Fibroblast of upper back skin (primary cell): Measurements from ENCODE around the gene CD274.

Experiments used
- DNase-seq: peaks from one replicate; pipeline ENCODE4 v3.0.0-alpha.2; 2013

Gene CD274

DNA sequence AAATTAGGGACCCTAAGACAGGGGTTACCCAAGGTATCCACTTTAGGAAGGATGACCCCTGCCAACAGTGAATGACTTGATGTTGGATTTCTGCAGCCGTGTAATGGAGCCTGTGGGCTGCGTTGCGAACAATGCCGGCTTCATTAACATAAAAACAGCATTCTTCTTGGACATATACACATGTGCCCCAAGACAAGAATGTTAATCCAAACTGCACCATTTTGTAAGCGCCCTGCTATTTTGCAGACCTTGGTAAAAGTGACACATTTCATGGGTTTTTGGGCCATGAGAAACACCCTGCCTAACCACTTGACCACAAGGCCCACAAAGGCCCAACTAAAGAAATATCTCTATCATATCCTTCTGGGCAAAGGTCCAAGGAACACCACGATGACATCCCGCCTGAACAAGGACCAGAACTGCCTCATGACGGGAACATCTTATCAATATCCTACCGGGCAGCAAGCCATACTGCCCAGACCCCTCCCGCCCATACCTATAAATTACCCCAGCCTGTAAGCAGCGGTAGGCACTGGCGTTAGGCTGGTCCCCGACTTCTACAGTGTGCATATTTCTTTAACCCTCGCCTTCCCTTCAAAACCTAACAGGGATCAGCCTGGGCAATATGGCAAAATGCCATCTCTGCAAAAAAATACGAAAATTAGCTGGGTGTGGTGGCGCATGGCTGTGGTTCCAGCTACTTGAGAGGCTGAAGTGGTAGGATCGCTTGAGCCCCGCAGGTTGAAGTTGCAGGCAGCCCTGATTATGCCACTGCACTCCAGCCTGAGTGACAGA lies 50.3 kb downstream of the CD274 start:
- DNase-seq = peak; percentile 58

DNA sequence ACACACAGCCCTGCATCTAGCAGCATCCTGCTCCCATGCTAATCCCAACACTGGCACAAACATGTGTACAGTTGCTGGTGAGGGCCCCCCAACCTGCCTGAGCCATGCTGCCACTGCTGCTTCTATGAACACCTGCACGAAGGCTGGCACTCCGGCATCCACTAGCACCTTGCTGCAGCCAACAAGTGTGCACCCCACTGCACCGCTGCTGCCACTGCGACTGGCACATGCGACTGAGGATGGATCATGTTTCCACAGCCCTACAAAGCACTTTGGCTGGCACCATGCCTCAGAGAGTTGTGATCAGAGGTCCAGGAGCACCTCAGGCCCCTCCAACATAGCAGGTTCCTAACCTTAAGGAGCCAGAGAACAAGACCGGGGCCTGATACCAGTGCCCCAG lies 52.2 kb downstream of the CD274 start:
- no peak for DNase-seq

DNA sequence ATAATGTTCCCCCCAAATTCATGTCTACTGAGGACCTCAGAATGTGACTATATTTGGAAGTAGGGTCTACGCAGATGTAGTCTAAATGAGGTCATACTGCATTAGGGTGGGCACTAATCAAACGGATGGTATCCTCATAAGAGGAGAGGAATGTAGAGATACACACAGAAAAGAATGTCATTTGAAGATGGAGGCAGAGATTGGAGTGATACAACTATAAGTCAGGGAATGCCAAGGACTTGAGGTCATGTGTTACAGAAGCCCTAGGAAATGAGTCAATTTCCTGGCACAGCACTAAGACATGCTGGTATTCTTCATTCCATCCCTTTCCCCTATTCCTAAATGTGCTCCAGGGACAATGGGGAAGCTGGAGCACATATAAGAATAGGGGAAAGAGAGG lies 59.2 kb downstream of the CD274 start:
- DNase-seq = peak; percentile 98

DNA sequence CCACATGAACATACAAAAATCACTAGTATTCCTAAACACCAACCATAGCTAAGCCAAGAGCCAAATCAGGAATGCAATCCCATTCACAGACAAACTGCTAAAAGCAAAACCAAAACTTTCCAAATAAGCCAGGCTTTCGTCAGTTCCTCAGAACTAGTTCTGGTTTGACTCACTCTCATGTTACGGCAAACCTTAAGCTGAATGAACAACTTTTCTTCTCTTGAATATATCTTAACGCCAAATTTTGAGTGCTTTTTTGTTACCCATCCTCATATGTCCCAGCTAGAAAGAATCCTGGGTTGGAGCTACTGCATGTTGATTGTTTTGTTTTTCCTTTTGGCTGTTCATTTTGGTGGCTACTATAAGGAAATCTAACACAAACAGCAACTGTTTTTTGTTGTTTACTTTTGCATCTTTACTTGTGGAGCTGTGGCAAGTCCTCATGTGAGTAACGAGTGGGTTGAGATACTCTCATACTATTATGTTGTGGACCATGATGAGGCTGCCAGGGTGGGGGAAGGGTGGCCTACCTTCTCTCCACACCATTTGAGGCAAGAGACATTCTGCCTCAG lies 60.1 kb downstream of the CD274 start, which contains the start of gene PDCD1LG2:
Gene PDCD1LG2 (plus strand): TSS at position 172 of the 572 bp plus-strand sequence. CDS start 12,016 bp downstream, outside the sequence.
- DNase-seq = peak; percentile 86

DNA sequence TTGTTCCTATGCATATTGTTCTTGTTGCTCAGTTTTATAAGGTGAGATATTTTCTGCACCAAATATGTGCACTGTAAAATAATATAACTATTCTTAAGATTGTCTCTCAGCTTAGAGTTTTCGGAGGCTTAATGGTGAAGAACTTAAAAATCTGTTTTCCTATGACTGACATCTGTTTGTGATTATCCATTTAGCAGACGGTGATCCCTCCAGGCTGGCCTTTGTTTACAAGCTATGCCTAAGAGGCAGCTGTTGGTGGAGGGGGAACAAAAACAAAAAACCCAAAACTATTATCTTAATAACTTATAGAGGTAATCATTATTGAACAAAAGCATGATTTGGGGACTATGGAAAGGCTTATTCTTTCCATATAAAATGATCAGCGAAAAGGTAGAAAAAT lies 60.6 kb downstream of the CD274 start:
- DNase-seq = peak; percentile 38

DNA sequence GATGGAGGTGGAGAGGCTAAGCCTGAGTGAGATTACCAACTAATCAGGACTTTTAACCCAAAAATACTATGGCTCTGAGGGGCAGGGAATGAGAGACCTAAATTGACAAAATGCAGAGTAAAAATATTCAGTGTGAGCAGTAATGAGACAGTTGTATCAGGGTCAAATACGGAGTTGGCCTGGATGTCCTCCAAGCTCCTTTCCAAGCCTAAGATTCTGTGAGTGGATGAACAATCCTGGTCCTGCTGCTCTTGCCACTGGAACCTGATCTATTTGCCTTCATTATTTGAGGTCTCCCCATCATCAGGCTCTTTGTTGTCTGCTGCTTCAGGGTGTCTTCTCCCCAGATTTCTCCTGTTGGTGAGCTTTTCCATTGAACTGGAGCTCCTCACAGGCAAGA lies 61.1 kb downstream of the CD274 start:
- DNase-seq = no peak

DNA sequence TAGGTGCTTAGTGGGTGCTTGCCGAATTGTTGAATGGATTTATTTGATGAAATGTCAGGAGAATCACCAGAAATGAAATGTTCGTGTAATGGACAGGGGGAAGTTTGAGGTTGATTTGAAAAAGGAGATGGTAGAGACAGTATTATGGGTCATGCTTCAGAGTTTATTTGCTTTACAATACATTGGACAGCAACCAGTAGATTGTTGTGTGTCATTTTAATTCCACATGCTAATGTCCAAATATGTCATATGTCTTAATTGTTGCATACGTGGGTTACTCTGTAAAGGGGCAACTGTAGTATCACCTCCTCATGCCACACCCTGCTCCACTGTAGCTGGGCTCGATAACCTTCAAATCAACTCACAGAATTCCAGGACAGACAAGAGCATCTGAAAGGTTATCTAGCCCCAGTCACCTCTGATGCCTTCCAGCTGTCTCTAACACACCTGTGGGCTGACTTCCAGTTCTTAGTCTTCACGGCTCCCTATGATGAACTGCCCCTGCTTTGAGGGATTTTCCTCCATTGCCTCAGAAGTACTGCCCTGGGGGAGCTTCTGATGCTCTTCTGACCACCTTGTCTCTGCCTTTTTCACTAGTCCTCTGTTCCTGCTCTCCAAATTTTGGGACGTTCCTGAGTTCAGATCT lies 61.7 kb downstream of the CD274 start:
- no peak for DNase-seq

DNA sequence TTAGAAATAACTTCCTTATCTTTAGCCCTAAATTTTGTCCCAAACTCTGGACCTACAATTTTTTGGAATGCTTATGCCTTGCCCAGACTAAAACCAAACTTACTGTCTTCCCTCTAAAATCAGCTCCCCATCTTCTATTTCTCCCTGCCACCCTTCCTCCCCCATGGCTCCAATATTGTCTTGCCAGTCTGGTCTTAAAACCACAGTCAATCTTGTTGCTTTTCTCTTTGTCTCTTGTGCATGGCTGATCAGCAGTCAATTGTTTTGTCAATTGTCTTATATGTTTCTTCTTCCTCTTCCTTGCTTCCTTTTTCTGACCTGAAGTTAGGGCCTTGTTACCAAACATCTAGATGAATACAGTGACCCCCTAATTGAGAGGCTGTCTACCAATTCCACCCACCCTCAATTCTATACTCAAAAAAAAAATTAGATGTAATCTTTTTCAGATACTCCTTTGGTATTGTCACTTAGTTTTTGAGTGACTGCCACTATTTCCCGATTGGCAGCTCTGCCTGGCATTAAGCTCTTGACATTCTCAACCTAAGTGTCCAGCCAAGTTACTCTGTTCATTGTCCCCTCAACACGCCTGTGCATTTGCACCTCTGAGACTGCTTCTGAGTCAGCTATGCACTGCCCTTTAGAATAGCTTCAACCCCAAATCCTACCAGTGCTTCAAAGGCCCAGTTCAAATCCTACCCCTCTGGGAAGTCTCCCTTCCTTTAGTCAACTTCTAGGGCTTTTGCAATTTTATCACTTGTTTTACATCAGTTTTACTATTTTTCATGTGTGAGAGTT lies 62.5 kb downstream of the CD274 start:
- no peak for DNase-seq

DNA sequence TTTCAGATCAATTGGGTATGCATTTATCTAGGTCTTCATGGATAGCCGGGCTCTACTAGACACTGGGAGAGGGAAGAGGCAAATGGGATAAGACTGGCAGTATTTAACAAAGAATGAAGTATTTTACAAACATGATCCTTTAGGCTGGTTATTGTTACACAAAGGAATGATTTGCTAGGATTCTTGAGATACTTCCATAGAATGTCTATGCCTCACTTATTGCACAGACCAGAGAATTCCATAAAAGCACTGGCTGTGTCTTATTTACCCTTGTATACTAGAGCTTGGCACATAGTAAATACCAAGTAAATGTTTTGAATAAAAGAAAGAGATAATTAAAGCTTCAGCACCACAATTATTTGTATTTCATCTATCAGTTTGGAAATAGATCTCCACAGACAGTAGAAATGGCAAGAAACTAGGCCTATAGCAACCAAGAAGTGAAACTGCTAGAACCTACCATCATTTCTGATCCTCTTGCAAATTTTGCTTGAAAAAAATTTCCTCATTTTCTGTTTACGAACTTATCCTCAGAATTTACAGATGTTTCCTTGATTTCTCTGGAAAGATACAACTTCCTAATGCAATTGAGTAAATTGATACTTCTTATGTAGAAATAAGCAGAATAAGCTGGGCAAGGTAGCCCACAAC lies 63.7 kb downstream of the CD274 start:
- no peak for DNase-seq

DNA sequence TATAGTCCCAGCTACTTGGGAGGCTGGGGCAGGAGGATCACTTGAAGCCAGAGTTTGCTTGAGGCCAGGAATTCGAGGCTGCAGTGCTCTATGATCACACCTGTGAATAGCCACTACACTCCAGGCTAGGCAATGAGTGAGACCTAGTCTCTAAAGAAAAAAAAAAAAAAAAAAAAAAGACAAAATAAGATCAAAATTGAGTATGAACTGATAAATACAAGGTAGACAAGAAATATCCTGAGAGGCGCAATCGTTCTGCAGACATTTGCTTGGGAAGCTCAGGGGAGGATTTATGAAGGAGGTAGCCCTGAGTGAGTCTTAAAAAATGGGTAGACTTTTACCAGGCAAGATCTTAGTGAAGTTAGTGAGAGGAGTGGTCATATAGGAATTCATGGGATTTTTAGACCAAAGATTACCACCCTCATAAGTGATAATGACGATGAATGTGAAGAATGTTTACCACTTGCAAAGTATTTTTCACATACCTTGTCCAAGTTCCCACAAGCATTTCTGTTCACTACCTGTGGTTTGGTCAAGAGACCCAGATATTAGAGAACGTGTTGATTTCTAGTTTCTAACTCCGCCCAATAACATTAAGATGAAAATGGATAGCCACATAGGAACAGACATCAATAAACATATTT lies 64.4 kb downstream of the CD274 start:
- DNase-seq = peak; percentile 42

DNA sequence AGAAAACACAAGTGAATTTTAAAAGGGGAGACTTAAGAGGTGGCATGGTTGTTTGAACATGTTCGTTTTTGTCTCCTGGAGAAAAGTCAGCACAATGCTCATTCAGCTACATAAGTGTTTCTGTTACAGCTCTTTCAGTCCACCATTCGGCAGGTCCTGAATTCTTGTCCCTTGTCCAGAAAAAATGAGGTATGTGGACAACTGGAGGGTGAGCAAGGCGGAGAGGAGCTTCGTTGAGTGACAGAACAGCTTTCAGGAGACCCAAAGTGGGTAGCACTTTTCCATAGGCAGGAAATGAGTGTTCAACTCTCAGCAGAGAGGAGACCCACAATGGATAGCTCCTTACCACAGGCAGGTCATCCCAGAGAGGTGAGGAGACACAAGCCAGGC lies 64.9 kb downstream of the CD274 start:
- DNase-seq = no peak

DNA sequence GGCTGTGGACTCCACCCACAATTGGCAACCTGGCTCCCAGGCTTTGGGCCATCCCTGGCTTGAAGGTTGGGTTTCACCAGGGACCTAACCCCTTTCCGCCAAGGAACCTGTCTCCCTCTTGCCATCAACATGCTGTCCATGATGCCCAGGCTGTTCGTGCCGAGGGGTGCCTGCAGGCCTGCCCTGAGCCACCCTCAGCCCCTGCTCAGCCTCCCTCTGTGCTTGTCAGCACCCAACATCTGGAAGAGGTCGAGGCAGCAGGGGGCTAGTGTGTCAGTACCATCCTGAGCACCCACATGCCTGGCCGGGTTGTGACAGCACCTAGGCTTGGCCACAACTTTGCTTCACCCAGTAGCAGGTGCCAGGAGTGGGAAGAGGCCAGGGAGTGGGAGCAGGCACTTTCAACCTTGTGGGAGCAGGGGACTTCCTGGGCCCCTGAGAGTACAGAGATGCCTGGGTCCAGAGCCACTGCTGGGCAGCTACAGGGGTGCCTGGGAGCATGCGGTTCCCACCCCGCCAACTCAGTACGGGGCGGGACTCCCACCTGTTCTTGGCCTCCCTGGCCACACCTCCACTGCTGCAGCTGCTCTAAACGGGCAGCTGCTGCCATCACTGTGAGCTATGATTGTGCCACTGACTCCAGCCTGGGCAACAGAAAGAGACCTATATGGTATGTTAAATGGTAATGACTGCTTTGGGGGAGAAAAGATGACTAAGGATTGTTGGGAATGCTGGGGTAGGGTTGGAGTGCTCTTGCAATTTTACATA lies 66.3 kb downstream of the CD274 start:
- DNase-seq = no peak

DNA sequence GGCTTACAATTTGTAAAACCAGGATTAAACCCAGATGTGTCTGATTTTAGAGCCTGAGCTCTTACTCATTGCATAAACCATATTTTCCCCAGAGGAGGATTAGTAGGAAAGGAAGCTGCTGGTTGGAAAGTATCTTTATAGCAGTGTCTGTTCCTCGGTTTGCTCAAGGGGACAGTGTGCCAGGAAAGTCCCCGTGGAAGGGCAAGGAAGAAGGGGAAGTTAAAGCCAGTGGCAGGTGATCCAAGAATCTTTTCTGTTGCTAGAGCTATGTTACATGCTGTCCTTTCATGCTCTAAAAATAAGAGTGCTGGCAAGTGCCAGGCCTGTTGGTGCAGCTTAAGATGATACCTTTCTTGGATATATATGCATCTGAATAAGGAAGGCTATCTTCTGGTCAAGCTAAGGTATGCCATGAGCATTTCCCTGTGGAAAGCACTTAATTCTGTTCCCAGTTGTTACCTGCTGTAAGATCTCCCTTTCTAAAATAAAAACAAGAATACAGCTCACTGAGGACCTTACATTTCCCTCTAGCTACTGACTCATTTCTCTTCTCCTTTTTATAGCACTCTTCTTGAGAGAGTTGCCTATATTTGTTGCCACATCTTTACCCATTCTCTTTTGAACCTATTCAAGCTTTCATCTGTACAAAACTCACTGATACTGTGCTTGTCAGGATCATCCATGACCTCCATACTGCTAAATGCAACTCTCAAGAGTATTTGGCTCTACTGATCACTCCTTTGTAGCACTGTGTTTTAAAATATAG lies 68.0 kb downstream of the CD274 start:
- DNase-seq = peak; percentile 72

DNA sequence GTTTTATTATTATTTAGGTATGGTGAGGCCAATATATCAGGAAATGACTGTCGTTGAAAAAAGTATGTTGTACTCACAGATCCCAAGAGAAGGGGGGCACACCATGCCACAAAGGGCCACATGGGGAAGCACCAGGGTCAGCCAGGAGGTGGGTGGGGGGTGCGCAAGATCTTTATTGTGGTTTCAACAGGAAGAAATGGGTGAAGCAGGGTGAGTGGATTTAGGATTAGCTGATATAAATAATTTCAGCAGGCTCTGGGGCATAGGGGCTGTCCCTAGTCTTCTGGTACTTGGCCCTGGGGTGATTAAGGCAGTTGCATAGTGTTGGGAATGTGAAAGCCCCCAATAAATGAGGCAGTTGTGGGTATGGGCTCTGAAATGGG lies 68.6 kb downstream of the CD274 start:
- no peak for DNase-seq
